Smooth muscle cell (in vitro differentiated cells): ENCODE measurements around the gene CTNNBIP1. TPM values are rescaled to one million over a fixed set of nuclear protein-coding genes. Genes with fewer than 3 reads are reported as not detected.

Experiments used
- DNase-seq: peaks from one replicate; lab custom pipeline; 2025; ENCODE audit not compliant: unreplicated experiment; lab: John Stamatoyannopoulos, UW
- H2AFZ ChIP-seq: fragments of 200-600 bp; sonication (generic); 2 replicates; pipeline ENCODE4 v1.6.0; 2016; ENCODE audit warnings: antibody characterized with exemption, low read depth, mild to moderate bottlenecking
- H3F3A ChIP-seq: fragments of 200-600 bp; sonication (generic); 2 replicates; pipeline ENCODE4 v1.6.0; 2017; ENCODE audit warnings: antibody characterized with exemption, low read depth
- H3K27ac ChIP-seq: fragments of 200-600 bp; sonication (generic); 2 replicates; pipeline ENCODE4 v1.5.1; 2016; ENCODE audit warnings: low read depth, mild to moderate bottlenecking
- H3K27me3 ChIP-seq: fragments of 200-600 bp; sonication (generic); 2 replicates; pipeline ENCODE4 v1.6.1; 2016; ENCODE audit warnings: low read depth, mild to moderate bottlenecking
- H3K36me3 ChIP-seq: fragments of 200-600 bp; sonication (generic); 2 replicates; pipeline ENCODE4 v1.5.1; 2016; ENCODE audit warnings: low read depth
- H3K4me1 ChIP-seq: fragments of 200-600 bp; sonication (generic); 2 replicates; pipeline ENCODE4 v1.5.1; 2016; ENCODE audit warnings: low read depth
- H3K4me2 ChIP-seq: fragments of 200-600 bp; sonication (generic); 2 replicates; pipeline ENCODE4 v1.6.0; 2016; ENCODE audit warnings: mild to moderate bottlenecking
- H3K4me3 ChIP-seq: fragments of 200-600 bp; sonication (generic); 2 replicates; pipeline ENCODE4 v1.5.1; 2016; ENCODE audit warnings: mild to moderate bottlenecking
- H3K79me2 ChIP-seq: fragments of 200-600 bp; sonication (generic); 2 replicates; pipeline ENCODE4 v1.6.0; 2016; ENCODE audit warnings: low read depth, mild to moderate bottlenecking
- H3K9ac ChIP-seq: fragments of 200-600 bp; sonication (generic); 2 replicates; pipeline ENCODE4 v1.6.0; 2016; ENCODE audit warnings: low read depth
- H3K9me3 ChIP-seq: fragments of 200-600 bp; sonication (generic); replicated peaks from 2 replicates; pipeline ENCODE4 v1.5.1; 2016; ENCODE audit warnings: low read depth
- H4K20me1 ChIP-seq: fragments of 200-600 bp; sonication (generic); 2 replicates; pipeline ENCODE4 v1.6.0; 2016; ENCODE audit warnings: low read depth
- WGBS: methylation state at CpG from one replicate; pipeline ENCODE4 v1.1.7; 2016; ENCODE audit warnings: low lambda C conversion rate; 5-methylcytosine and 5-hydroxymethylcytosine counted together
- polyA plus RNA-seq: library from polyadenylated mRNA; unstranded; fragments of >200 nt; fragmentation: Nextera tagmentation; extraction: Ambion mirVana; gene quantifications from 2 replicates; pipeline ENCODE4 v1.2.1, GENCODE V29; 2016
- total RNA-seq: library from RNA; depleted of rRNA; stranded (reverse); fragments of >200 nt; gene quantifications from 2 replicates; pipeline ENCODE4 v1.2.3, GENCODE V29; 2014
- TF ChIP-seq, protein P1 (sequence below): fragments of 200-600 bp; sonication (generic); IDR thresholded peaks from 2 replicates; pipeline ENCODE4 v1.5.1; 2017; ENCODE audit warnings: borderline replicate concordance, mild to moderate bottlenecking, antibody characterized with exemption; ENCODE audit not compliant: insufficient read depth, poor library complexity, severe bottlenecking

CTNNBIP1 gene
- total and polyA plus RNA-seq, 2 experiments from 2014 or later, result 27.7 to 55.1 TPM

DNA sequence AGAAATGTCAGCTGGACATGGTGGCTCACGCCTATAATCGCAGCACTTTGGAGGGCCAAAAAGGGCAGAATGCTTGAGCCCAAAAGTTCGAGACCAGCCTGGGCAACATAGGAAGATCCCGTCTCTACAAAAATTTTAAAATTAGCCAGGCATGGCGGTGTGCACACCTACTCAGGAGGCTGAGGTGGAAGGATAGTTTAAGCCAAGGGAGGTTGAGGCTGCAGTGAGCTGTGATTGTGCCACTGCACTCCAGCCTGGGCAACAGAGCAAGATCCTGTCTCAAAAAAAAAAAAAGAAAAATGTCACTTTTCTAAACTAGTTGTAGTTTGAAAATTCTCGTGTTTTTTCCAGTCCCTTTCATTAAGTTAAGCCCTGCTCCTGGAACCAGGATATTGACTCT, 95.5 kb downstream of the CTNNBIP1 start:
- no peak overlapping the region for H2AFZ ChIP-seq
- no peak for DNase-seq
- no peak overlapping the region for H3K27ac ChIP-seq
- H3K9ac ChIP-seq, result no peak overlapping the region
- peaks cover 86% of the 10 kb centered on the region for H3K79me2 ChIP-seq
- H3K27me3 ChIP-seq, result no peaks in the 10 kb centered on the region
- no peaks in the 10 kb centered on the region for H3K9me3 ChIP-seq
- TF ChIP-seq, protein P1, sequence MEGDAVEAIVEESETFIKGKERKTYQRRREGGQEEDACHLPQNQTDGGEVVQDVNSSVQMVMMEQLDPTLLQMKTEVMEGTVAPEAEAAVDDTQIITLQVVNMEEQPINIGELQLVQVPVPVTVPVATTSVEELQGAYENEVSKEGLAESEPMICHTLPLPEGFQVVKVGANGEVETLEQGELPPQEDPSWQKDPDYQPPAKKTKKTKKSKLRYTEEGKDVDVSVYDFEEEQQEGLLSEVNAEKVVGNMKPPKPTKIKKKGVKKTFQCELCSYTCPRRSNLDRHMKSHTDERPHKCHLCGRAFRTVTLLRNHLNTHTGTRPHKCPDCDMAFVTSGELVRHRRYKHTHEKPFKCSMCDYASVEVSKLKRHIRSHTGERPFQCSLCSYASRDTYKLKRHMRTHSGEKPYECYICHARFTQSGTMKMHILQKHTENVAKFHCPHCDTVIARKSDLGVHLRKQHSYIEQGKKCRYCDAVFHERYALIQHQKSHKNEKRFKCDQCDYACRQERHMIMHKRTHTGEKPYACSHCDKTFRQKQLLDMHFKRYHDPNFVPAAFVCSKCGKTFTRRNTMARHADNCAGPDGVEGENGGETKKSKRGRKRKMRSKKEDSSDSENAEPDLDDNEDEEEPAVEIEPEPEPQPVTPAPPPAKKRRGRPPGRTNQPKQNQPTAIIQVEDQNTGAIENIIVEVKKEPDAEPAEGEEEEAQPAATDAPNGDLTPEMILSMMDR, result no peak
- H3K36me3 ChIP-seq, result no peaks in the 10 kb centered on the region
- peaks cover 97% of the 10 kb centered on the region for H4K20me1 ChIP-seq
- peaks cover 5% of the 10 kb centered on the region for H3K4me1 ChIP-seq
- H3K4me2 ChIP-seq, result no peak overlapping the region
- WGBS, result 98% methylated on average over 6 of the region's 6 CpGs
- H3K4me3 ChIP-seq, result no peak overlapping the region
- no peaks in the 10 kb centered on the region for H3F3A ChIP-seq

DNA sequence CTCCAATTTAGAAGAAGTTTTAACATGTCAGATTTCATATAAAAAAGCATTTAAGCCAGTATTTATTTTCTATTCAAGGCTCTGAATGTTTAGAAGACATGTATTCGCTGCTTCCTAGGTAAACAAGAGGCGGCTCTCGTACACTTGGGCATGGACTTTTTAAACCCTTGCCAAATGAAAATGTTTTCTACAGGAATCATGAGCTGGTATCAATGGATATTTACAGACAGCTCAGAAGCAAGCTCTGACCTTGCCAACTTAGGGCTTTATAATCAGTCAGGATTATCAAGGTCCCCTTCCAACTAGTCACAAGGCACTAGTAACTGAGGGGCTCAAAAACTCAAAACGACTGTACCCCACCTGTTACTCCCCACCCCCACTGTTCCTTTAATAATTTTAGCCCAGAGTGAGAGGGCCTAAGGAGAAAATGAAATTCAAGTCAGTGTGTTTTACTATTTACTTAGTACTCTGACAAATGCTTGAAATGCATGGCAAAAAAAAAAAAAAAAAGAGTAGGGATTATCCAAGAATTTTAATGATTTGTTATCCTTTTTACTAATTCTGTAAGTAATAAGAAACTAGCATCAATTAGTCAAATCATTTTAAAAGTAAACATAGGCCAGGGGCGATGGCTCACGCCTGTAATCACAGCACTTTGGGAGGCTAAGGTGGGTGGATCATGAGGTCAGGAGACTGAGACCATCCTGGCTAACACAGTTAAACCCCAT, 98.7 kb downstream of the CTNNBIP1 start:
- Histone ChIP-seq H3K36me3 (no peaks in the 10 kb centered on the region), H3K9me3 (no peaks in the 10 kb centered on the region), H3K79me2 (peaks cover 83% of the 10 kb centered on the region), H3K27me3 (no peaks in the 10 kb centered on the region), H2AFZ (no peak overlapping the region), H3K27ac (no peak overlapping the region), H3F3A (no peaks in the 10 kb centered on the region), H3K4me2 (no peak overlapping the region), H3K4me3 (no peak overlapping the region), H4K20me1 (peaks cover 98% of the 10 kb centered on the region), H3K4me1 (peaks cover 8% of the 10 kb centered on the region), H3K9ac (no peak overlapping the region)
- no peak for DNase-seq
- WGBS, result 94% methylated on average over 6 of the region's 6 CpGs
- TF ChIP-seq, protein P1, result no peak

GRCh38 chr1:9809100-9809510, 101.0 kb downstream of the CTNNBIP1 start:
- DNase-seq, result no peak
- TF ChIP-seq, protein P1, result no peak
- H3K4me3 ChIP-seq, result no peak overlapping the region
- H3K27me3 ChIP-seq, result no peaks in the 10 kb centered on the region
- no peak overlapping the region for H3K27ac ChIP-seq
- 72% methylated on average over 8 of the region's 8 CpGs for WGBS
- no peak overlapping the region for H3K4me2 ChIP-seq
- H3K9ac ChIP-seq, result no peak overlapping the region
- H2AFZ ChIP-seq, result no peak overlapping the region
- H3K36me3 ChIP-seq, result no peaks in the 10 kb centered on the region
- H4K20me1 ChIP-seq, result peaks cover 98% of the 10 kb centered on the region
- H3K9me3 ChIP-seq, result no peaks in the 10 kb centered on the region
- no peaks in the 10 kb centered on the region for H3F3A ChIP-seq
- H3K79me2 ChIP-seq, result peaks cover 70% of the 10 kb centered on the region
- H3K4me1 ChIP-seq, result peaks cover 11% of the 10 kb centered on the region

DNA sequence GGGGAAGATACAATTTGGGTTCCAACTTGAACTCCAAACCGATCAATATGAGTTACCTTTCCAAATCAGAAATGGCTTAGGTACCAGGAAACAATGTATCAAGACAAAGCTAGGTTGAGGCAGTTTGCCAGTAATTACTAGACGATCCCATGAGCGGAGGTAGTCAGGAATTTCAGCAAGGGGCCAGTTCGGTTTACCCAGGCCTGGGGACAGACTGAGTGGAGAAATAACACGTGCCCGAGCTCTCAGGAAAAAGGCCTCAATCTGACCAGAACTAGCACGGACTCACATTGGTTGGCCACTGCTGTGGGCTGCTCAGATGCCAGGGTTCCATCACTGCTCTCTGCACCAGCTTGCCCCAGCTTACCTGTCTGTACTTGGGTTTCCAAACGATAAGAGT, 101.6 kb downstream of the CTNNBIP1 start:
- Histone ChIP-seq H3F3A (no peaks in the 10 kb centered on the region), H3K9me3 (no peaks in the 10 kb centered on the region), H3K4me2 (no peak overlapping the region), H4K20me1 (peaks cover 98% of the 10 kb centered on the region), H3K27me3 (no peaks in the 10 kb centered on the region), H3K79me2 (peaks cover 68% of the 10 kb centered on the region), H3K9ac (no peak overlapping the region), H3K4me3 (no peak overlapping the region), H3K4me1 (peaks cover 11% of the 10 kb centered on the region), H3K27ac (no peak overlapping the region), H2AFZ (no peak overlapping the region), H3K36me3 (no peaks in the 10 kb centered on the region)
- WGBS, result 98% methylated on average over 8 of the region's 8 CpGs
- no peak for DNase-seq
- TF ChIP-seq, protein P1, result no peak
